Duodenal mucosa (tissue), 2 donors: Measurements from ENCODE around the gene SERPINB8.
"Not testable (repeated sequence)": the region's sequence is repeated elsewhere in the genome, so short reads cannot be mapped to it uniquely, and the experiment has no call there.

Source experiments
- H3K27ac ChIP-seq: one replicate; pipeline ENCODE4 v1.7.0; 2013; ENCODE audit warnings: low read depth, low read length
- H3K27me3 ChIP-seq, 2 donors: one replicate each; pipeline ENCODE4 v1.7.0; 2013; ENCODE audit warnings: low read length in 2 of 2, control low read depth in 1 of 2; ENCODE audit not compliant: insufficient read depth in 2 of 2, control insufficient read depth in 1 of 2
- H3K36me3 ChIP-seq, 2 donors: one replicate each; pipeline ENCODE4 v1.7.0; 2013; ENCODE audit warnings: low read length in 2 of 2, control low read depth in 1 of 2; ENCODE audit not compliant: insufficient read depth in 2 of 2, control insufficient read depth in 1 of 2
- H3K4me1 ChIP-seq, 2 donors: one replicate each; pipeline ENCODE4 v1.7.0; 2013; ENCODE audit warnings: low read length in 2 of 2, control low read depth in 1 of 2; ENCODE audit not compliant: insufficient read depth in 2 of 2, control insufficient read depth in 1 of 2
- H3K4me3 ChIP-seq, 2 donors: one replicate each; pipeline ENCODE4 v1.7.0; 2013; ENCODE audit warnings: low read length in 2 of 2, low read depth in 1 of 2
- H3K9ac ChIP-seq, 2 donors: one replicate each; pipeline ENCODE4 v1.7.0; 2013; ENCODE audit warnings: low read length in 2 of 2, low read depth in 1 of 2
- H3K9me3 ChIP-seq, 2 donors: one replicate each; pipeline ENCODE4 v1.7.0; 2013; ENCODE audit warnings: low read length in 2 of 2, control low read depth in 1 of 2; ENCODE audit not compliant: control insufficient read depth in 1 of 2

Gene SERPINB8

GRCh38 chr18:63940543-63941050 is 29.3 kb upstream of the SERPINB8 start:
- H3K9me3 ChIP-seq, H3K27ac ChIP-seq, H3K36me3 ChIP-seq, H3K4me1 ChIP-seq, H3K27me3 ChIP-seq, H3K4me3 ChIP-seq, H3K9ac ChIP-seq: not testable (repeated sequence)

- Histone ChIP-seq H3K36me3 (no peaks in the 10 kb centered on the region), H3K27me3 (no peaks in the 10 kb centered on the region), H3K9me3 (no peaks in the 10 kb centered on the region)
These were observed 22.7 kb upstream of the SERPINB8 start for GRCh38 chr18:63947051-63947790.

GRCh38 chr18:63949068-63949737 is 20.7 kb upstream of the SERPINB8 start, which contains the start of gene HMSD:
Gene HMSD (plus strand): TSS chr18:63949301. CDS start chr18:63953456, 4,155 bp downstream.
- H3K4me3 ChIP-seq, result peak within 1 kb of the TSS; percentile 57 to 58

More at GRCh38 chr18:63947051-63947790, 22.7 kb upstream of the SERPINB8 start:
- H3K4me3 ChIP-seq, result no peak overlapping the region
- peaks cover 0 to 9% of the 10 kb centered on the region in 2 donors for H3K4me1 ChIP-seq
- no peak overlapping the region for H3K27ac ChIP-seq
- no peak overlapping the region for H3K9ac ChIP-seq

GRCh38 chr18:63951302-63951705 is 18.6 kb upstream of the SERPINB8 start:
- Histone ChIP-seq H3K9ac (no peak overlapping the region), H3K36me3 (no peaks in the 10 kb centered on the region), H3K4me3 (no peak overlapping the region), H3K27ac (no peak overlapping the region), H3K27me3 (peaks cover 0 to 3% of the 10 kb centered on the region in 2 donors), H3K4me1 (peaks cover 0 to 9% of the 10 kb centered on the region in 2 donors), H3K9me3 (no peaks in the 10 kb centered on the region)

More at GRCh38 chr18:63949068-63949737, 20.7 kb upstream of the SERPINB8 start, which contains the start of gene HMSD:
- no peak within 1 kb of the TSS for H3K9ac ChIP-seq
- no peak within 1 kb of the TSS for H3K27ac ChIP-seq
- H3K9me3 ChIP-seq, result no peaks in the 10 kb centered on the region
- no peaks in the 10 kb centered on the region for H3K36me3 ChIP-seq
- no peaks in the 10 kb centered on the region for H3K27me3 ChIP-seq
- peaks cover 0 to 9% of the 10 kb centered on the region in 2 donors for H3K4me1 ChIP-seq

GRCh38 chr18:63953811-63954210 is 16.1 kb upstream of the SERPINB8 start:
- peaks cover 0 to 9% of the 10 kb centered on the region in 2 donors for H3K4me1 ChIP-seq
- H3K9ac ChIP-seq, result no peak overlapping the region
- no peaks in the 10 kb centered on the region for H3K36me3 ChIP-seq
- no peaks in the 10 kb centered on the region for H3K9me3 ChIP-seq
- H3K27me3 ChIP-seq, result peaks cover 0 to 3% of the 10 kb centered on the region in 2 donors
- no peak overlapping the region for H3K27ac ChIP-seq
- no peak overlapping the region for H3K4me3 ChIP-seq

GRCh38 chr18:63956755-63957154 is 13.1 kb upstream of the SERPINB8 start:
- Histone ChIP-seq H3K36me3 (no peaks in the 10 kb centered on the region), H3K9me3 (no peaks in the 10 kb centered on the region), H3K27me3 (peaks cover 0 to 7% of the 10 kb centered on the region in 2 donors), H3K27ac (no peak overlapping the region), H3K4me3 (no peak overlapping the region), H3K4me1 (no peaks in the 10 kb centered on the region), H3K9ac (no peak overlapping the region)

GRCh38 chr18:63960891-63961290 is 9.0 kb upstream of the SERPINB8 start:
- no peak overlapping the region for H3K27ac ChIP-seq
- H3K4me1 ChIP-seq, result peaks cover 4 to 7% of the 10 kb centered on the region in 2 donors
- H3K27me3 ChIP-seq, result peaks cover 0 to 3% of the 10 kb centered on the region in 2 donors
- no peaks in the 10 kb centered on the region for H3K9me3 ChIP-seq
- H3K9ac ChIP-seq, result no peak overlapping the region
- no peaks in the 10 kb centered on the region for H3K36me3 ChIP-seq
- H3K4me3 ChIP-seq, result no peak overlapping the region

GRCh38 chr18:63961435-63961980 is 8.4 kb upstream of the SERPINB8 start:
- Histone ChIP-seq H3K4me1 (peaks cover 4 to 7% of the 10 kb centered on the region in 2 donors), H3K27ac (no peak overlapping the region), H3K9me3 (no peaks in the 10 kb centered on the region), H3K4me3 (no peak overlapping the region), H3K27me3 (peaks cover 0 to 3% of the 10 kb centered on the region in 2 donors), H3K36me3 (no peaks in the 10 kb centered on the region), H3K9ac (no peak overlapping the region)

GRCh38 chr18:63962137-63962536 is 7.7 kb upstream of the SERPINB8 start:
- Histone ChIP-seq H3K27me3 (peaks cover 0 to 3% of the 10 kb centered on the region in 2 donors), H3K27ac (no peak overlapping the region), H3K9me3 (no peaks in the 10 kb centered on the region), H3K36me3 (no peaks in the 10 kb centered on the region), H3K9ac (no peak overlapping the region), H3K4me3 (no peak overlapping the region), H3K4me1 (peaks cover 4 to 7% of the 10 kb centered on the region in 2 donors)
